ENCODE results near the gene RAB1A. TPM values are rescaled to one million over a fixed set of nuclear protein-coding genes. Genes with fewer than 3 reads are reported as not detected.
A peak's percentile ranks its signal among the peaks of the same experiment; 100 is the strongest.

Gene RAB1A
- total and polyA plus RNA-seq, 2 experiments from 2014 or later: 94.8 to 172 TPM

DNA sequence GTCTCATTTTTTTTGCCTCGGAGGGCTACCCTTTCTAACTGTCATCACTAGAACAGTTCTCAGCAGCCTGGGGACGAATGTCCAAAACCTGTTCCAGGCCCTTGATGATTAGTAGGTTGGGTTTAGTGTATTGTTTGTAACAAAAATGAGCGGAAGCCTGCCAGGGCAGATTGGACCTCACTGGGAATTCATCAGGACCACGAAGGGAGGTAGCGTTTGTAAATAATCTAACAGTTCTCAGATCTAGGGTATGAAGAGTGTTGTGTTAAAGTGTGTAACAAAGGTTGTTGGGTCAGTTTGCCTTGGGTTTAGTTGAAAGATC, 72.9 kb downstream of the RAB1A start:
- Histone ChIP-seq H3F3A (replicated peaks; ENCODE audit: low read depth) (no peaks in the 10 kb centered on the region), H3K27me3 (ENCODE audit: insufficient read depth) (no peaks in the 10 kb centered on the region), H3K27ac (ENCODE audit: low read depth) (no peak overlapping the region), H3K79me2 (replicated peaks; ENCODE audit: insufficient read depth) (peaks cover 62% of the 10 kb centered on the region), H2AFZ (no peak overlapping the region), H3K4me1 (ENCODE audit: insufficient read depth) (peaks cover 14% of the 10 kb centered on the region), H3K4me3 (peak overlapping the region; percentile 83), H3K4me2 (peak overlapping the region; percentile 85), H4K20me1 (replicated peaks; ENCODE audit: insufficient read depth) (peaks cover 24% of the 10 kb centered on the region), H3K9me2 (ENCODE audit: insufficient read depth) (no peaks in the 10 kb centered on the region), H3K36me3 (ENCODE audit: insufficient read depth) (0 out of 2 replicates have a peak, but pooled peaks cover under 1% of the 10 kb centered on the region)
- H3K4me1 Mint-ChIP-seq: peaks cover 38% of the 10 kb centered on the region
- H3K27me3 Mint-ChIP-seq (ENCODE audit: insufficient read depth, low read depth, poor library complexity): peaks cover 9% of the 10 kb centered on the region
- TF ChIP-seq, protein P1, sequence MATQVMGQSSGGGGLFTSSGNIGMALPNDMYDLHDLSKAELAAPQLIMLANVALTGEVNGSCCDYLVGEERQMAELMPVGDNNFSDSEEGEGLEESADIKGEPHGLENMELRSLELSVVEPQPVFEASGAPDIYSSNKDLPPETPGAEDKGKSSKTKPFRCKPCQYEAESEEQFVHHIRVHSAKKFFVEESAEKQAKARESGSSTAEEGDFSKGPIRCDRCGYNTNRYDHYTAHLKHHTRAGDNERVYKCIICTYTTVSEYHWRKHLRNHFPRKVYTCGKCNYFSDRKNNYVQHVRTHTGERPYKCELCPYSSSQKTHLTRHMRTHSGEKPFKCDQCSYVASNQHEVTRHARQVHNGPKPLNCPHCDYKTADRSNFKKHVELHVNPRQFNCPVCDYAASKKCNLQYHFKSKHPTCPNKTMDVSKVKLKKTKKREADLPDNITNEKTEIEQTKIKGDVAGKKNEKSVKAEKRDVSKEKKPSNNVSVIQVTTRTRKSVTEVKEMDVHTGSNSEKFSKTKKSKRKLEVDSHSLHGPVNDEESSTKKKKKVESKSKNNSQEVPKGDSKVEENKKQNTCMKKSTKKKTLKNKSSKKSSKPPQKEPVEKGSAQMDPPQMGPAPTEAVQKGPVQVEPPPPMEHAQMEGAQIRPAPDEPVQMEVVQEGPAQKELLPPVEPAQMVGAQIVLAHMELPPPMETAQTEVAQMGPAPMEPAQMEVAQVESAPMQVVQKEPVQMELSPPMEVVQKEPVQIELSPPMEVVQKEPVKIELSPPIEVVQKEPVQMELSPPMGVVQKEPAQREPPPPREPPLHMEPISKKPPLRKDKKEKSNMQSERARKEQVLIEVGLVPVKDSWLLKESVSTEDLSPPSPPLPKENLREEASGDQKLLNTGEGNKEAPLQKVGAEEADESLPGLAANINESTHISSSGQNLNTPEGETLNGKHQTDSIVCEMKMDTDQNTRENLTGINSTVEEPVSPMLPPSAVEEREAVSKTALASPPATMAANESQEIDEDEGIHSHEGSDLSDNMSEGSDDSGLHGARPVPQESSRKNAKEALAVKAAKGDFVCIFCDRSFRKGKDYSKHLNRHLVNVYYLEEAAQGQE (IDR thresholded peaks at IDR 0.05; ENCODE audit: unreplicated experiment): no peak
- TF ChIP-seq NANOG (IDR thresholded peaks at IDR 0.05; ENCODE audit: borderline replicate concordance) (no peak), ZNF331 (CRISPR knock-in tag; IDR thresholded peaks at IDR 0.05; ENCODE audit: low read depth) (no peak), EZH2phosphoT487 (IDR thresholded peaks at IDR 0.05; ENCODE audit: unreplicated experiment) (no peak), JUNB (IDR thresholded peaks at IDR 0.05; ENCODE audit: unreplicated experiment) (no peak), ZNF114 (CRISPR knock-in tag; IDR thresholded peaks at IDR 0.05) (no peak), EZH2 (IDR thresholded peaks at IDR 0.05; ENCODE audit: low read depth, unreplicated experiment) (no peak)
- TF ChIP-seq, protein P2, sequence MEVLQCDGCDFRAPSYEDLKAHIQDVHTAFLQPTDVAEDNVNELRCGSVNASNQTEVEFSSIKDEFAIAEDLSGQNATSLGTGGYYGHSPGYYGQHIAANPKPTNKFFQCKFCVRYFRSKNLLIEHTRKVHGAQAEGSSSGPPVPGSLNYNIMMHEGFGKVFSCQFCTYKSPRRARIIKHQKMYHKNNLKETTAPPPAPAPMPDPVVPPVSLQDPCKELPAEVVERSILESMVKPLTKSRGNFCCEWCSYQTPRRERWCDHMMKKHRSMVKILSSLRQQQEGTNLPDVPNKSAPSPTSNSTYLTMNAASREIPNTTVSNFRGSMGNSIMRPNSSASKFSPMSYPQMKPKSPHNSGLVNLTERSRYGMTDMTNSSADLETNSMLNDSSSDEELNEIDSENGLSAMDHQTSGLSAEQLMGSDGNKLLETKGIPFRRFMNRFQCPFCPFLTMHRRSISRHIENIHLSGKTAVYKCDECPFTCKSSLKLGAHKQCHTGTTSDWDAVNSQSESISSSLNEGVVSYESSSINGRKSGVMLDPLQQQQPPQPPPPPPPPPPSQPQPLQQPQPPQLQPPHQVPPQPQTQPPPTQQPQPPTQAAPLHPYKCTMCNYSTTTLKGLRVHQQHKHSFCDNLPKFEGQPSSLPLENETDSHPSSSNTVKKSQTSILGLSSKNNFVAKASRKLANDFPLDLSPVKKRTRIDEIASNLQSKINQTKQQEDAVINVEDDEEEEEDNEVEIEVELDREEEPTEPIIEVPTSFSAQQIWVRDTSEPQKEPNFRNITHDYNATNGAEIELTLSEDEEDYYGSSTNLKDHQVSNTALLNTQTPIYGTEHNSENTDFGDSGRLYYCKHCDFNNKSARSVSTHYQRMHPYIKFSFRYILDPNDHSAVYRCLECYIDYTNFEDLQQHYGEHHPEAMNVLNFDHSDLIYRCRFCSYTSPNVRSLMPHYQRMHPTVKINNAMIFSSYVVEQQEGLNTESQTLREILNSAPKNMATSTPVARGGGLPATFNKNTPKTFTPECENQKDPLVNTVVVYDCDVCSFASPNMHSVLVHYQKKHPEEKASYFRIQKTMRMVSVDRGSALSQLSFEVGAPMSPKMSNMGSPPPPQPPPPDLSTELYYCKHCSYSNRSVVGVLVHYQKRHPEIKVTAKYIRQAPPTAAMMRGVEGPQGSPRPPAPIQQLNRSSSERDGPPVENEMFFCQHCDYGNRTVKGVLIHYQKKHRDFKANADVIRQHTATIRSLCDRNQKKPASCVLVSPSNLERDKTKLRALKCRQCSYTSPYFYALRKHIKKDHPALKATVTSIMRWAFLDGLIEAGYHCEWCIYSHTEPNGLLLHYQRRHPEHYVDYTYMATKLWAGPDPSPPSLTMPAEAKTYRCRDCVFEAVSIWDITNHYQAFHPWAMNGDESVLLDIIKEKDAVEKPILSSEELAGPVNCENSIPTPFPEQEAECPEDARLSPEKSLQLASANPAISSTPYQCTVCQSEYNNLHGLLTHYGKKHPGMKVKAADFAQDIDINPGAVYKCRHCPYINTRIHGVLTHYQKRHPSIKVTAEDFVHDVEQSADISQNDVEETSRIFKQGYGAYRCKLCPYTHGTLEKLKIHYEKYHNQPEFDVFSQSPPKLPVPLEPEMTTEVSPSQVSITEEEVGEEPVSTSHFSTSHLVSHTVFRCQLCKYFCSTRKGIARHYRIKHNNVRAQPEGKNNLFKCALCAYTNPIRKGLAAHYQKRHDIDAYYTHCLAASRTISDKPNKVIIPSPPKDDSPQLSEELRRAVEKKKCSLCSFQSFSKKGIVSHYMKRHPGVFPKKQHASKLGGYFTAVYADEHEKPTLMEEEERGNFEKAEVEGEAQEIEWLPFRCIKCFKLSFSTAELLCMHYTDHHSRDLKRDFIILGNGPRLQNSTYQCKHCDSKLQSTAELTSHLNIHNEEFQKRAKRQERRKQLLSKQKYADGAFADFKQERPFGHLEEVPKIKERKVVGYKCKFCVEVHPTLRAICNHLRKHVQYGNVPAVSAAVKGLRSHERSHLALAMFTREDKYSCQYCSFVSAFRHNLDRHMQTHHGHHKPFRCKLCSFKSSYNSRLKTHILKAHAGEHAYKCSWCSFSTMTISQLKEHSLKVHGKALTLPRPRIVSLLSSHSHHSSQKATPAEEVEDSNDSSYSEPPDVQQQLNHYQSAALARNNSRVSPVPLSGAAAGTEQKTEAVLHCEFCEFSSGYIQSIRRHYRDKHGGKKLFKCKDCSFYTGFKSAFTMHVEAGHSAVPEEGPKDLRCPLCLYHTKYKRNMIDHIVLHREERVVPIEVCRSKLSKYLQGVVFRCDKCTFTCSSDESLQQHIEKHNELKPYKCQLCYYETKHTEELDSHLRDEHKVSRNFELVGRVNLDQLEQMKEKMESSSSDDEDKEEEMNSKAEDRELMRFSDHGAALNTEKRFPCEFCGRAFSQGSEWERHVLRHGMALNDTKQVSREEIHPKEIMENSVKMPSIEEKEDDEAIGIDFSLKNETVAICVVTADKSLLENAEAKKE (CRISPR knock-in tag; IDR thresholded peaks at IDR 0.05): no peak
- TF ChIP-seq, protein P3, sequence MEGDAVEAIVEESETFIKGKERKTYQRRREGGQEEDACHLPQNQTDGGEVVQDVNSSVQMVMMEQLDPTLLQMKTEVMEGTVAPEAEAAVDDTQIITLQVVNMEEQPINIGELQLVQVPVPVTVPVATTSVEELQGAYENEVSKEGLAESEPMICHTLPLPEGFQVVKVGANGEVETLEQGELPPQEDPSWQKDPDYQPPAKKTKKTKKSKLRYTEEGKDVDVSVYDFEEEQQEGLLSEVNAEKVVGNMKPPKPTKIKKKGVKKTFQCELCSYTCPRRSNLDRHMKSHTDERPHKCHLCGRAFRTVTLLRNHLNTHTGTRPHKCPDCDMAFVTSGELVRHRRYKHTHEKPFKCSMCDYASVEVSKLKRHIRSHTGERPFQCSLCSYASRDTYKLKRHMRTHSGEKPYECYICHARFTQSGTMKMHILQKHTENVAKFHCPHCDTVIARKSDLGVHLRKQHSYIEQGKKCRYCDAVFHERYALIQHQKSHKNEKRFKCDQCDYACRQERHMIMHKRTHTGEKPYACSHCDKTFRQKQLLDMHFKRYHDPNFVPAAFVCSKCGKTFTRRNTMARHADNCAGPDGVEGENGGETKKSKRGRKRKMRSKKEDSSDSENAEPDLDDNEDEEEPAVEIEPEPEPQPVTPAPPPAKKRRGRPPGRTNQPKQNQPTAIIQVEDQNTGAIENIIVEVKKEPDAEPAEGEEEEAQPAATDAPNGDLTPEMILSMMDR (conservative IDR thresholded peaks at IDR 0.05; ENCODE audit: low read depth in 2 of 2): no peak
- H3K27ac Mint-ChIP-seq: peak overlapping the region; percentile 45
- DNase-seq (ENCODE audit: low spot score) (no peak), ATAC-seq (no peak)
- peaks cover 22% of the 10 kb centered on the region for H3K36me3 Mint-ChIP-seq (ENCODE audit: low read depth)
- peak overlapping the region; percentile 92 for H3K4me3 Mint-ChIP-seq
- H3K9me3 Mint-ChIP-seq: no peaks in the 10 kb centered on the region; the same call in 2 of the 3 replicates

Measured in GM23338 (cell line).